NK-92 (cell line): ENCODE data around the gene DTL.

Experiments
- DNase-seq: peaks from one replicate; lab custom pipeline; 2025; ENCODE audit not compliant: unreplicated experiment; lab: John Stamatoyannopoulos, UW

DTL gene

DNA sequence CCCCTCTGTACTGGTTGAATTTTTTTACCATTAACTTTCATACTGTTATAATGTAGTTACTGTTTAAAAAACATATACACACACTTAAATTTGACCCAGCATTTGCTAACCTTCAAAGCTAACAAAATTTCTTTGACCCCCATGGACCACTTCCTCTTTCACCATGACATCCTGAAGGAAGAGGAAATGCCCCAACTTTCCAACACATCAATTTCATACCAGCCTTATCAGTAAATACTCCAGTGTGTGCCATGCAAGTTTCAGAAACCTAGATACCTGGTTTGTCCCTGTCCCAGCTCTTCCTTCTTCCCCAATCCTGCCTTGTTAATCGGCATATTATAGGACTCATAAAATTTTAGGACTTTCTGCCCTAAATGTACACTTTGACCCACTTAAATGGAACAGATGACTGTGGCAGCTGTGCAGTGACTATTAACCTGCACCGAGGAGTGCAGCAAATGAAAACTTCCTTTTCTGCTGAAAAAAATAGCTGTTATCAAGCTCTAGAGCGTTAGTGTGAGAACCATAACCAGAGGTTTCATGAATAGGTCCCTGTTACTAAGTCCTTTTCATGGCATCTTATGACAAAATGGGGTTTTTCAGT, 54.1 kb downstream of the DTL start:
- DNase-seq: no peak

DNA sequence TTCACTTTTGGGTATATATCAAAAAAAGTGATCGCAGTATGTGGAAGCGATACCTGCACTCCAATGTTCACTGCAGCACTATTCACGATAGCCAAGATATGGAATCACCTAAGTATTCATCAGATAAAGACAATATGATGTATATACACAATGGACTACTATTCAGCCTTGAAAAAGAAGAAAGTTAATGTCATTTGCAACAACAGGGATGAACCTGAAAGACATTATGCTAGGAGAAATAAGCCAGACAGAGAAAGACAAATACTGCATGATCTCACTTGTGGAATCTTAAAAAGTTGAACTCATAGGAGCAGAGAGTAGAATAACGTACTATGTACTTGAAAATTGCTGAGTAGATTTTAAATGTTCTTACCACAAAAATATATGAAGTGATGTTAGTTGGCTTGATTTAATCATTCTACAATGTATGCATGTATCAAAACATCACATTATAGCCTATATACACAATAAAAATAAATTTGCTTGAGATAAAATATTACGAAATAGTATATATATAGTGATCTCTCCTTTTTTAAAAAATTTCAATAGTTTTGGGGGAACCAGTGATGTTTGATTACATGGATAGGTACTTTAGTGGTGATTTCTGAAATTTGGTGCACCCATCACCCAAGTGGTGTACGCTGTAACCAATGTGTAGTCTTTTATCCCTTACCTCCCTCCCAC, 56.0 kb downstream of the DTL start:
- no peak for DNase-seq

DNA sequence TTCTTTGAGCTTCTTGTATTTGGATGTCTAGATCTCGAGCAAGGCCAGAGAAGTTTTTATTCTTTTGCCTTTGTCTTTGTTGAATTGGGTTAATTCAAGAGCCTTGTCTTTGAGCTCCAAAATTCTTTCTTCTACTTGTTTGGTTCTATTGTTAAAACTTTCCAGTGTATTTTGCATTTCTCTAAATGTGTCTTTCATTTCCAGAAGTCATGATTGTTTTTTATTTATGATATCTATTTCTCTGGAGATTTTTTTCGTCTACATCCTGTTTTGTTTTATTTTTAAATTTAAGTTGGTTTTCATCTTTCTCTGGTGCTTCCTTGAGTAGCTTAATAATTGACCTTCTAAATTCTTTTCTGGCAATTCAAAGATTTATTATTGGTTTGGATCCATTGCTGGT, 61.8 kb downstream of the DTL start:
- DNase-seq: no peak

DNA sequence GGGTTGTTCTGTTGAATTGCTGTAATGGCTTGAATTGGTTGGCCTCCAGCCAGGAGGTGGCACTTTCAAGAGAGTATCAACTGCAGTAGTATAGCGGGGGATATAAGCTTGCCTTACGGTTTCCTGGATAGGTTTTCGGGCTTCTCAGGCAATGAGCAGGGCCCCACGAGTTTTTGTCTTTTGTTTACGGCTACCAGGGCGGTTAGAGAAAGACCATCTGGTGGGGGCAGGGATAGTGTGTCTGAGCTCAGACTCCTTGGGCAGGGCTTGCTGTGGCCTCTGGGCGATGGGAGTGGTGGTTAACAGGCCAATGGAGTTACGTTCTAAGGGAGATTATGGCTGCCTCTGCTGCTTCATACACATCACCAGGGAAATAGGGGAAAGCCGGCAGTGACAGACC, 62.8 kb downstream of the DTL start:
- DNase-seq: no peak

DNA sequence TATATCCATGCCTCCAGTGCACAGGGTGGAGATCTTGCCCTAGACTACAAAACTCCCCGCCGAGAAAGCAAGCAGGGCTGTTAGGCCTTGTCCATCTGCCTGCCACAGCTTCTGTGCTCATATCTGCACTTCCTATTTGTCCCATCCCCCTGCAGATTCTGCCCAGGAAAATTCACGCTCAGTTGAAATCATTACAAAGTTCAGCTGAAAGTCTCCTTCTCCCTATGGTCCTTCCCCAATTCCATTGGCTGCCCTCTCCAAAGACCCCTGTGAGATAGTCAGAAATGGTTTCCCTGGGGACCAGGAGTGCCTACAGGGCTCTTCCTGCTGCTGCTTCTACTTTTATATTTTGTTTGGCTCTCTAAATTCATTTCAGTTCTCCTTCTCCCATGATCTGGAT, 63.2 kb downstream of the DTL start:
- no peak for DNase-seq

DNA sequence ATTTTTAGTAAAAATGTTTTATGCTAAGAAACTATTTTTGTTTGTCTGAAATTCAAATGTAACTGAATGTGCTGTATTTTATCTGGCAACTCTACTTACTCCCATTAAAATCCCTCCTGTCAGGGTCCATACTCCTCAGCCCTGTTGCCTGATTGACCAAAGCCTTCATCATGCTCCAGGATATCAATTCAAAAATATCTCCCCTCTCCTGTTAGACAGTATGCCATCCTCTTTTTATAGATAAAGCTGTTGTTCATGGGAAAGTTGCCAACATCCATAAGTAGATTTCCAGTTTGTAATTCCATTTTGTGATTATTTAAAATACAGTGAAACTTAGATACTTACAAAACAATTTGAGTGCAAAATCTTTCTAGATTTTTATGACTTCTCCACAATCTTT, 65.7 kb downstream of the DTL start:
- DNase-seq: no peak

DNA sequence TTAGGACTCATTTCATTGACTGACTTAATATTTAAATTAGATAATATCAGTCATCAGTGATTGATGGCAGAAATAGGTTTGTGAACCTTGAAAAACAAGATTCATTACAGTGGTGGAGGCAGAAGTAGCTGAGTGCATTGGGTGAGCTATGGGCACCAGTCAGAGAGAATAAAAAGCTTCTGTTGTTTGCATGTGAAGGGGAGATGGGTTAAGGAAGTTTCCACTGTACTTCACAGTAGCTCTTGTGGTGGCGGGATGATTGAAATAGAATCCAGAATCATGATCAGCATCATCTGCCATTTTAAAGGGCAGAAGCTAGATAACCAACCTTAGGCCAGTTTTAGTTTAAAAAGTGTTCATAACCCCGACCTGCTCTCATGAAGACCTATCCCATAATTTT, 66.2 kb downstream of the DTL start:
- no peak for DNase-seq

DNA sequence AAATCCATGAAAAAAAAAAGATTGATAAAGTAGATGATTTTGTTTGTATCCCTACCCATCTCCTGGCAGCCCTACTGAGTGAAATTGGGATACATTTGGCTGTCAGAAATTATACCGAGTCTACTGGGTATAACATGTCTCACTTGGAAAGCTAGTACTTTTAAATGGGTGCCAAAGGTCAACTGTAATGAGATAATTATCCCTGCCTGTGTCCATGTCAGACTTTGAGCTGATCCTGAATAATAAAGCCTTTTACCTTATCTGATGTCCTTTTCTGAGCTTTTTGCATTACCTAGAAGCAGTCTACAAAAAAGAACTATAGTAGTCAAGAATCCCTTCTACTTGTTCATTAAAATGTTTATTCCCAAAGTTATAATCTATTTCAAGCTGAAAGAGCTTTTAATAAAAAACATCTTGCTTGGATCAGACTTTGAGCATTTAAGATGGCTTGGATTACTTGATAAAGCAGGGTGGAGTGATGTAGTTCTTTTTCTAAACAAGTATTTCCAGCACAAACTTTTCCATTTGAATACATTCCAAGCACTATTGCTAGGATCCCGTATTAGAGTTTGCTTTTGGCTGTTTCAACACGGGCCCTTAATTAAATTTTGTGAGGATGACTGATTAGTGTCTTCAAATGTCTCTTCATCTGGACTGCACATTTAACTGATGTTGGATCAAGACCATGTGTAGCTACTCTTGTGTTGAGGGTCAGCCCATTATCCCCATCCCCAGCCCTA, 69.2 kb downstream of the DTL start:
- DNase-seq: no peak

DNA sequence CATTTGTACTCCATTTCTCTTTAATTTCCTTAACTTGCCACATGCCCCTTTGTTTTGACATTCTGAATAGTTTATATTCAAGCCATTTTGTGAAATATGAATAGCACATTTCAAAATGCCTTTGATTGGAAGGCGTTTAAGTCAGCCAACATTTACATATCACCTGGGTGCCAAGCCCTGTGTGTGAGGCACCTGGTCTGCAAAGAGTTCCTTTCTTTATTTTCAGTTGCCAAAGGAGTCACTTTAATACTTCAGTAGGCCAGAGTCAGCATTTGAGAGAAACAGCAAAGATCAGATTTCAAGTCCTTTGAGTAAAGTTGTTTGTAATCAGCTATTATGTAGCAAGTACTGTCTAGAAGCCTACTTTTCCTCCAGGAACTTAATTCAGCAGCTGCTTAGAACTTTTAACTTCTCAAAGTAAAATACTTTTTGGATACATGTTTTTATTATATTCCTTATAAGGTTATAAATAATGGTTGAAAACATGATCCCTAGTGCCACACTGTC, 70.8 kb downstream of the DTL start:
- no peak for DNase-seq

DNA sequence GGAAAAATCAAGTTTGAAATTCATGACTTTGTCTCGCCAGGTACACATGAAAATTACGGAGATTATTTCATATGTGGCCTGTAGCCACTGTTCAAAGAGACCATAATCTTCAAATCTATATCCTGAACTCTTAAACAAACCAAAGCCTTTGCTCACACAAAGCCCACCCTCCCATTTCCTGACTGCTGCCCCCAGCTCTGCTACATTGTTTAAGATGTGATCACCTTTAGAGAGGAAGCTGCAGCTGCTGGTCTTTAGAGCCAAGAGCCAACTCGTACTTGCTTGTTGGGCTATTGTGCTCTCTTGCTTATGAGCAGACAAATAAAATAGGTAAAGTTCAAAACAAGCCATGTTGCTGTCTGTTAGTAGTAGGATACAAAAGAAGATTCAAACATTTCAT, 71.9 kb downstream of the DTL start:
- DNase-seq: no peak

DNA sequence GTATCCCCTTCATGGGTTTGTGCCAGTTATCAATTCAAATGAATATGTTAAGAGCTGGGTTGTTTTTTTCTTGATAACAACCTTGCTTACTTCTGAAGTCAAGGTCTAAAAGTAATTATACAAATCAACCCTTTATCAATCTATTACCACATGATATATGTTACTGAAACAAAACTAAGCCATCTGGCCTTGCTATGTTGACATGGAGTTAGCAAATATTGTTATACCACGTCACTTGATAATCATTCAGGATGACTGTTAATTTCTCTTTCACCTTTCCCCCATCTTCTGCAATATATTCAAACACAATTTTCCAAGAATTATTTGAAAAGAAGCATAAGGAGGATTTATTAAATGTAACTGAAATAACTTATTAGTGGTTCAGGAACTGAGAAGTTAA, 72.6 kb downstream of the DTL start:
- no peak for DNase-seq

DNA sequence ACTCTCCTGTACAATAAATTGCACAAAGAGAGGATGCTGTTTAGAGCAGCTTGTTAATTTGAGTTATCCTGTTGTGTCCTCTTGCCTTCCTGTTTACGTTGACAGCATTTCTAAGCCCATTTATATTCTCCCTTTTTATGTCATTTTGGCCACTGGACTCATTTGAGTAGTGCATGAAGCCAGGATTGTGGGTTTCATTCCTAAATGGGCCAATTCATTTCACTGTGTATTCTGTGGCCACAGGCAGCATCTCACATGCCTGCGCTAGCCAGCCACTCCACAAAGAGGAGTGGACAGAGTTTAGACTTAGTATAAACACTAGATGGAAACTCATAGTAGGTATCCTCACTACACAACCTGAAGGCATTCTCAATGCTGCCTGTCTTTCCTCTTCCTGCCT, 73.4 kb downstream of the DTL start:
- DNase-seq: no peak

DNA sequence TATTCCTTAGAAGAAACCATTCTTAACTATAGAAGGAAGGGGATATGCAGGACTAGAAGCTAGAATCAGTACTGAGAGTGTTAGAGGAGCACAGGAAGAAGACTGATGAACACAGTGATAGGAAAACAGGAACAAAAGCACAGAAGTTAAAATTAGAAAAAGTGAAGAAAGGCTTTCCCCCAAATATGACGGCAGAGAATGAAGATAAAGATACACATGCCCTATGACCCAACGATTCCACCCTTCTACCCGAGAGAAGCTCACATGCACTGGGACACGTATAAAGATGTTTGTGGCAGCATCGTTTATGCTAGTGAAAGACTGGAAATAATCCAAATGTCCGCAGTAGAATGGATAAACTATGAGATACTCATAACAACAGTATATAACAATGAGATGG, 74.2 kb downstream of the DTL start:
- DNase-seq: no peak

DNA sequence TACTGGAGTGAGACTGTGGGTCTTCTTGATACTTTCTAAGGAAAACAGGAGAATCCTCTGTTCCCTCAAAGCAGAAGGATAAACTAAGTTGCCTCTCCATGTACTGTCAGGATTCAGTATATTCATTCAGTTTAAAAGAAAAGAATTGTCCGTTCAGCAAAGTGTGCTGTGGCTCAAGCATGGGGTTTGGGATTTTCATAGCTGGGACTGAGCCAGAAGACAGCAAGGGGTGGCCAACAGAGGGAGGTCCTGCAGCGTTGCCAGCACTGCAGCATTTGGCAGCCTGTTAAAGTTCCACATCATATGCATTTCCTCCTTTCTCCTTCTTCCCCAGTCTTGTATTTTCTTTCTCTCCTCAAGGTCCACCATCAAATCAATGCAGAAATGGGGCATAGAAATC, 75.1 kb downstream of the DTL start:
- no peak for DNase-seq

DNA sequence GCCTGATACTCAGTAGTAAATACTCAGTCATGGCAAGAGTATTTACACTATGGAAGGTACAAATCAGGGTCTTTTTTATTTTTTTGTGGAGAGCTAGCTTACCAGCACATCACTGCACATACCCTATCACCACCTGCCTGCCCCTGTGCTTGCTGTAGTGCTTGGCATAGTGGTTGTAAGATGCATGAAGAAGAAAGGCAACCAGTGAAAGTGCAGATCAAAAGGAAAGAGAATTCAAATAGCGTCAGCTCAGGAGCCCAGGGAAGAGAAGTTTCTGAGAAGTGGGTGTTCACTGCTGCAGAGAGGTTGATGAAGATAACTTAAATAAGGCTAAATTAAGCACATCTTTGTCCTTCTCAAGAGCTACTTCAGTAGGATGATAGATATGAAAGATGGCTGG, 76.0 kb downstream of the DTL start:
- DNase-seq: no peak

DNA sequence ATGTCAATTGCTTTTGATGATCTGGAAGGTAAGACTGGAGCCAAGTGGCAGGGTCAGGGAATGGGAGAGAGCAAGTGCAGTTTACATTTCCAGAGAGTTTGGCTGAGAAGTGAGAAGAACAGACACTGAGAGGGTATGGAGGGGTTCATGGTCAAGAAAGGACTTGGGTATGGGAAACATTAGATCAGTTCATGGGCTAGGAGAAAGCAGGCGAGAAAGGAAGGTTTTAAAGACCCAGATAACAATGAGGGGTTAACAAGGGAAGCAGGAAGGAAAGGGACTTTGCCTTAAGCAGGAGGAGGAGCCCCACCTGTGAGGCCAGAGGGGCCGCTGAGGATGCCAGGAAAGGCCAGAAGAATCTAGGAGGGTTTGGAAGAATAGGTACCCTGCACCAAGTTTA, 78.2 kb downstream of the DTL start:
- no peak for DNase-seq

DNA sequence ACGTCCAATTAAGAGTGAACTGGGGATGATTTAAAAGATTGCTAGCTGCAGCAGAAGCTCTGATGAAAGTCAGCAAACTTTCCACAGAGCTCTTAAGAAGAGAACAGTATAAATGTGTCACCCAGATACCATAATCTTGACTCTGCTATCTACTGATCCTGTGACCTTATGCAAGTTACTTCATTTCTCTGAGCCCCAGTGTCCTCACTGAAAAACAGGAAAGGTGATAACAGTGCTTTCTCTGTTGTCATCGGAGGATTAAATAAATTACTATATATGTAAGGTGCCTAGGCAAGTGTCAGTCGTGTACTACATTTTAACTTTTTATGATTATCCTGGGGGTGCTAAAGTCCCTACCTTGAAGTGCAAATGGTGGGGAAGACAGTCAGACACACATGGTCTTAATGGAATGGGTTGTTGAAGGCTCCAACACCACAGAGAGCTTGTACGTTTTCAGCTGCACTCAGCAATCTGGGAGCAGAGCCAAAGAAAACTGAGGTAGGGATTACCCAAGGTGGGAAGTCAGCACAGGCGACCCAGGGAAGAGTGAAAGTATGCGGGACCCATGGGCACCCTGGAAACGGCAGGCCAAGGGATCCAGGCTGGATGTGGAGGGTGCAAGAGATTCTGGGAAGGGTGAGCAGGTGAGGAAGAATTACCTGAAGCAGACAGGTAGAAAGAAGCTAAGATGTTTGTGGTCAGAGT, 82.8 kb downstream of the DTL start:
- DNase-seq: no peak

DNA sequence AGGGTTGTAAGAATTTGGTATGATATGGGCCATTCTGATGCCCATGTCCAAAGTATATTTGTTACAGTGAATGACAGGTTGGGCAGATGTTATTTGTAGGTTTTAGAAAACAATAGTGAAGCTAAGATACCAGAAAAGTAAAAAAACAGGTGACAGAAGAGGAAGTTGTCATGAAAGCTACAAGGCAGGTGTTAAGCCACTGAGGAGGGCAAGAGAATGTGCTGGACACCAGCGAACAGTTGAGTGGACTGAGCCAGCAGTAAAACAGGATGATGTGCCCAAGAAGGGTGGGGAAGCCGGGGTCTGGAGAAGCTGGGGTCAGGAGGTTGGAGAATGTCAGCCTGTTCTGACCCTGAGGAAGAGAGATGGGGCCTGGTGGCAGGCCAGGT, 83.3 kb downstream of the DTL start:
- DNase-seq: no peak

DNA sequence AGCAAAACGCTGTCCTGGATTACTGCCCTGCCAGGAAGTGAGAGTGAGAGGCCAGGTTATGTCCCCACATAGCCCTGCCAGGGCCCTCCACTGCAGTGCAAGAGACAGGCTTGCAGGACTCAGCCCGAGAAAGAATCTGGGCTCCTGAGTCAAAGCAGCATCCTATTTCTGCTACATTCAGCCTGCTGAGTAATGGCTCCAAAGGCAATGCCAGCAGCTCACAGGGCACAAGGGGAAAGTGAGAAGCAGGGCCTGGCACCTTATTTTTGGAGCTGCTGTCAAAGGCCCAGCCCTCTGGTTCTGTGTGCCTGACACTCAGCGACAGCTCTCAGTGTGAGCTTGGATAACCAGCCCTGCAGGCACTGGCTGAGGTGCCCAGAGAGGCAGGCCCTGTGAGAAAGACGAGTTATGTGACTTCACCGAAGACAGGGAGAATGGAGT, 83.9 kb downstream of the DTL start:
- DNase-seq: no peak

DNA sequence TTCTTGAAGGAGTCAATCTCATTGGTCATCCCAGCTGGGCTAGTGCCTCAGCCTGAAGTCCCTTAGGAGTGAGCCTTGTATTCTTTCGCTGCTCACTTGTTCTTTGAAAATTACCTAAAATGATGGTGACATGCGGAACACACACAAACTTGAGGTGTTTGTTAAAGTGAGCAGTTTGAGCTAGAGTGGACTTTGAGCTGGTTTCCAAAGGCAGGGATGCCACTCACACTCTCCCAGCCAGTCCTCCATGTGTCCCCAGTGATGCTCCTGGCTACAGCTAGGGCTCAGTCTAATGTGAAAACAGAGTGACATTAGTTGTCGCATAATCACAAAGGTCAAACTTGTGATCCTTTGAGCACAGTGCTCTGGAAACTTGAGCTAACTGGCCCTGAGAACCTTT, 84.3 kb downstream of the DTL start:
- DNase-seq: no peak

DNA sequence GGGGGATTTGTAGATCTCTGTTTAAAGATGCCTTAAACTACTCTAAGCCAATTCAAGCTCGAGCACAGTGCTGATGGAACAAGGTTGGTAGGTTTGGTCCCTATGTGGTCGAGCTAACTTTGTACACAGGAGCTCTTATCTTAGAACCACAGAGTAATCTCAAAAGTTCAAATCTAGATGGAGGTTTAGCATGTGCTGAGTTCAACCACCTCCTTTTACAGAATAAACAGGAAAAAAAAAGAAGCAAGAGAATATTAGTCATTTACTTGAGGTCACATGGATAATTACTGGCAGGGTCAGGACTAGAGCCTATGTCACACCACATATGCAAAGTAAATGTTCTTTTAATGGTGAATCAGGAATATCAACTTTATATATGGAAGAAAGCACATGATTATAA, 86.2 kb downstream of the DTL start:
- no peak for DNase-seq
